ENCODE data around the gene RELCH.

The RELCH gene

DNA sequence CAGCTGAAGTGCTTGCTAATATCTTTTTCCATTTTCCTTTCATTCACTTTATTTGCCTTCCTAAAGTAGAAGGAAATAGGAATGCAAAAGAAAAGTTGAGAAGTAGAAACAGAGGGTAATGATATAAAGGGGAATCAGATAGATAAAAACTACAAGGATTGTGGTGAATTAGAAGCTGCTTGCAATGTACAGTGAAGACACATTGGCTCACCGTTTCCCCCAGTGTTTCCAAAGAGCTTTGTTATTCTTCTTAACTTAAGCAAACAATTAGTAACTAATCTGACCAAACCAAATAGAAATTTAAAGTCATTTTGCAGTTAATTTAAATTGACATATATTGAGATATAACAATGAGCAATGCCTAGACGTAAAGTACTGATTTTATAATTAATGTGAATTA is 63.4 kb downstream of the RELCH start:
- no peak for DNase-seq

DNA sequence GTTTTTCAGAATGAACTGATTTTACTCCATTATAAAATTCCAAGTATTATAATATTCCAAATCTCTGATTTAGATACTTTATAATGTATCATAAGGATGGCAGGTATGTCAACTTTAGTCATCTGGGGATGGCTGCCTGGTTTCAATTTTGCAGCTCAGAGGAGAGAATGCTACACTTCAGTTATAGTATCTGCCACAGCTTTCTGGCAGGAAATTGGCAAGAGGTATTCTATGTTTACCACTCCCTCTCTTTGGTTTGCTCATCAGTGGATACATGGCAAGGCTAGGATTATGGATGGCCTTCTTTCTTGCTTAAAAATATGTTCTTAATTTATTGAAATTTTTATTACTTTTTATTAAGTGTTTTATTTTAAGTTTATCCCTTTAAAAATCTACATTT is 71.0 kb downstream of the RELCH start:
- DNase-seq = no peak

DNA sequence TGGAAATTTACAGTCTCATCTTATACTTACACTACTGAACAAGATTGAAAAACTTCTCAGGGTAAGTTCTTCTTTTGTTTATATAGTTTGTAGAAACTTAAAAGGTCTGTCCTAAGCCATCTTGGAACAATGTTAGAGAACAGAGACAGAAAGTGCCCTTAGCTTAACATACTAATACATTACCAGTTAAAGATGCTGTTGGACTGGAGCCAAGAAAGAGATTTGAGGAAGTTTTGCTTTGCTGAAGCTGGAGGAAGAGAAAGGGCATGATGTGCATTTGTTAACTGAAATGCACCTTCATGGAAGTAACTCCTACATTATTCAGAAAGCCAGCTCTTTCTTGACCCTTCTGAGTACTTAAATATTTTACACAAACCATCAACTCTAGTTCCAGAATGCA is 71.6 kb downstream of the RELCH start:
- DNase-seq = no peak

DNA sequence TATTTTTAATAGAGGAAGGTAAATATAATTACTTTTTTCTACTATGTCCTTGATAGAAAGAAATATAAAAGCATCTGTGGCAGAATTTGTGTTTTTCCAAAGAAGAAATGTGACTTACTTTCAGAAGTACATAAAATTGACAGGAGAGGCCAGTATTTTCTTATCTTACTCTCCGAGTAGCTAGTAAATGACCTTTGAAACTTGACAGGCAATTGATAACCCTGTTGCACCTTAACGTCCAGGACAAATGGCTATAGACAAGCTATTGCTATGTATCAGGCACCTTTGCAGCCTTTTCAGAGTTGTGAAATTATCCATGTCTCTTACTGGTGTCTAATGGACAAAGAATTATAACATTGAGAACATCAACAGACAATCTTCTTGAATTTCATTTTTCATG is 75.0 kb downstream of the RELCH start:
- no peak for DNase-seq

DNA sequence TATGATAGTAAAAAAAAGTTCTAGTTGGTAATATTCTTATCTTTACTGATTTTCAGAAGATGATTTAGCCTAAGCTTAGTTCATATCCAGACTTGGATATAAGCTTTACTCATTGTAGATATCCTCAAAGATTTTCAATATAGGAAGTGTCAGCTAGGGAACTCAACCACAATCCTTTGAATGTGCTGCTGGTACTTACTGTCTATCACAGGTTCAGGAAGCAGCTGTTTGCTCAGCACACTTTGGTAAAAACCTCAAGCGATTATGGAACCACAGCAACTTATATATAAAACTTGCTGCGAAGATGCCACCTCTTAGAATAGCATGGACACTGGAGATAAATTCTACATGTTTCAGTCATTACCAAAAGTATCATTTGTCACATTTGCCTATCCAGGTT is 77.9 kb downstream of the RELCH start:
- DNase-seq = no peak

DNA sequence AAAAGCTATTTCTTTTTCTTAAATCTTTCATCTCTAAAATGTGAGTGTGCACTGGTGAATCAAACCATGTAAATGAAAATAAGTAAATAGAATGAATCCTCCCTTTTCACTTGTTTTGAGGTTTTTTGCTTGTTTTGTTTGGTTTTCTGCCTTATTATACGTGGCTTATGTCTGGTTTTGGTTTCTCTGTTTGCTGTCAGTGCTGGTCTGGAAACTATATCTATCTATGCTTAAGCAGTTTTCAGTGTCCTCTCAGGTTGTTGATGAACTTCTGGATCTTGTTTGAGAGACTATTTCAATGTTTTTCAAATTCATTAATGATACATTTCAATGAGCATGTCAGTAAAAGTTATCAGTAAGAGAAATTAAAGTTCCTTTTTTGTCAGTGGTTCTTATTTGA is 90.0 kb downstream of the RELCH start:
- no peak for DNase-seq

DNA sequence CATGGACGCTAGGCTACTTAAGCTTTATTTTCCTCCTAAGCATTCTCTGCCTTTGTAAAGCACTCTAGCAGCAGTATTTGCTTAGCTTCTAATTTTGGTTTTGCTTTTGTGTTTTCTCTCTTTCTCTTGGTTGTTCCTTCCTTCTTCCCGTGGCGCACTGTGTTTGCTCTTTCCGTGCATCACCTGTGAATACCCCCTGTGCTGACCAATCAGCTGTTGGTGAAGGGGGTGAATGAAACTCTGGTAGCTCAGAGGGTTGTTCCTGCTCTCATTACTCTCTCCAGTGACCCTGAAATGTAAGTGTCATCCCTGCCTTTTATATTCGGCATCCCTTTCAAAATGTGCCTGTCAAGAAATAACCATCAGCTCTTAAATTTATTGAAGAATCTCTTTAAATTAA is 92.5 kb downstream of the RELCH start:
- no peak for DNase-seq

DNA sequence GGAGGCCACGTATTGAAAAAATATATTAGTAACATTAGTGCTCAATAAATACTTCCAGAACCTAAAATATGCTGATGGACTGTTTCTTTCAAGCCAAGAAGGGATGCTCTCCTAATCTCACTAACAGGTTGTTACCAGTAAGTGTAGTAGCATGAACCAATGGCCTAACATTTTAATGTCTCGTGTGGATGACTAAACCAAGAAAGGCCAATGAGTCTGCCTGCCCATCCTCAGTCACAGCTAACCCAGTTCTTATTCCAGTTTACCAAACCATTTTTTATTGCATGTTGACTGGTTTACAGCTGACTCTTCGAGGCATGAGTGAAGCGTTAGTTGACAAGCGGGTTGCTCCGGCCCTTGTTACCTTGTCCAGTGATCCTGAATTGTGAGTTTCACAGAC is 93.0 kb downstream of the RELCH start:
- DNase-seq = no peak

DNA sequence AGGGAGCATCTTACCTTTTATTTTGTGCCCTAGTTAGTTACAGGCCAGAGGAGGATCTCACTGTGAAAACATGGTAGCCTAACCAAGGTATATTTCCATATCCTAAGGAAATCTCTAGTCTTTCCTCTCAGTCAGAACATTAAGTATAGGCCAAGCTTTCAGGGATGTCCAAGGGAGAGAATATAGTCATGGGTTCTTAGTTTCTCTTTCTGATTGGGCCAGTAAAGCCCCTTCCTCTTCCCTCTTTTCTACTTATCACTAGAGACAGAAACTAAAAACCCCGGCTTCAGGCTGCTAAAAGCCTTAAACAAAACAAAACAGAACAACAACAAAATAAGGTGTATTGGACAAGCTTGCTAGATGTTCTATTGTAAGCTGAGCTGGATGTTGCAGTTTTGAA is 93.7 kb downstream of the RELCH start:
- no peak for DNase-seq

DNA sequence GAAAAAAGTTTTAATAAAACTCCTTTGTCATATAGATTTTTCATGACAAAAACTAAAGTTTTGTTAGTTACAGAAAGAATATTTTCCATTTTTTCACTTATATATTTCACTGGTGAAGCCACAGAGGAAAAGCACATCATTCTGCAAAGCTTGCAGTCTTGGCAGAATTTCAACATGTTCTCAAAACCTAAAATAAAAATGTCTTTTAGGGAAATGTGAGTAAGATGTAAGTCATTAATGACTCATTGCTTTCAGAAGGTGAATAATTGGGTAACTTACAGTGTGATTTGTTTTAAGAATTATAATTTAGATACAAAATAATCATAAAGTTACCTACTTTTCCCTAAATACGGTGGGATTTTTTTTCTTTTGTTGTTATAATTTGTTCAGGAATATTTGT is 94.6 kb downstream of the RELCH start:
- DNase-seq = no peak

DNA sequence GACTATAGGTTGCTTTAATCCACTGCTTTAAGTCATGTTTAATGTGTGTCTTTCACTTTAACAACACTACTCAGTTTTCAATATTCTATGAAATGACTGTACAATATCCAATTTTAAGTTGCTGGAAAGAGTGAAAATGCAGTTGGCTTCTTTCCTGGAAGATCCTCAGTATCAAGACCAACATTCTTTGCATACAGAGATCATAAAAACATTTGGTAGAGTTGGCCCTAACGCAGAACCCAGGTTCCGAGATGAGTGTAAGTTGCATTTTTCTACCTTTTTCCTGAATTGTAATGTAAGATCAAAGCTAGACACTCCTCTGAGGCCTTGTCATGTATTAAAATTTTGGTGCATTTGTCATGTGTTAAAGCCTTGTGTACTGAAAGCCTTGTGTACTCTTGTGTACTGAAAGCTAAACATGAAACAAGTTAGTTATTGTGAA is 95.2 kb downstream of the RELCH start:
- DNase-seq = no peak

DNA sequence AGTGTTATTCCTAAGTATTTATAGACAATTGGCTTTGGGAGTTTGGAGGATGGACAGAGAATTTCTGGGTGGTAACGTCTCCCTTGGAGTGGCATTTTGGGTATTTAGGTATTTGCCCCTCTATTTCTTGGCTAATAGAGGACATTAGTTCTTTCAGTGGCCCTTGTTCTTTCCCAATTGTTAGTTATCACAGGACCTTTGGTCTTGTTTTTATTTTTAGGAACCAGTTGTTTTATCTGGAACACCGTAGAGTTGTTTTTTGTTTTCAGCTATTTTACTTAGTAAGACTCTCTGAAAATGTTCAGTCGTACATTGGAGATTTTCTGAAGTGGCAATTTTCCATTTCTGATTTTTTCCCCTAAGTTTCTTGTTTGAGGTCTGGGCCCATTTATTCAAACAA is 97.6 kb downstream of the RELCH start:
- no peak for DNase-seq

DNA sequence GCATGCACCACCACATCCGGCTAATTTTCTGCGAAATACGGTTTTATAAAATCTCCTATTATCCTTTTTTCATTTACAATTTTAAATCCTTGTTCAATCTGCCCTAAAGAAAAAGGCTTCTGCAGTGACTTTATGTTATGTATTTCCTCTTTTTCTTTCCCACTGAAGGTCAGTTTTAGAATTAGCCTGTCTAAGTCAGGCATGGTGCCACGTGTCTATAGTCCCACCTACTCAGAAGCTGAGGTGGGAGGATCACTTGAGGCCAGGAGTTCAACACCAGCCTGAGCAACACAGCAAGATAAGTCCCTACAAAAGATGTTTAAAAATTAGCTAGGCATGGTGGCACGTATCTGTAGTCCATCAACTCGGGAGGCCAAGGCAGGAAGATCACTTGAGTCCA is 98.2 kb downstream of the RELCH start:
- no peak for DNase-seq

DNA sequence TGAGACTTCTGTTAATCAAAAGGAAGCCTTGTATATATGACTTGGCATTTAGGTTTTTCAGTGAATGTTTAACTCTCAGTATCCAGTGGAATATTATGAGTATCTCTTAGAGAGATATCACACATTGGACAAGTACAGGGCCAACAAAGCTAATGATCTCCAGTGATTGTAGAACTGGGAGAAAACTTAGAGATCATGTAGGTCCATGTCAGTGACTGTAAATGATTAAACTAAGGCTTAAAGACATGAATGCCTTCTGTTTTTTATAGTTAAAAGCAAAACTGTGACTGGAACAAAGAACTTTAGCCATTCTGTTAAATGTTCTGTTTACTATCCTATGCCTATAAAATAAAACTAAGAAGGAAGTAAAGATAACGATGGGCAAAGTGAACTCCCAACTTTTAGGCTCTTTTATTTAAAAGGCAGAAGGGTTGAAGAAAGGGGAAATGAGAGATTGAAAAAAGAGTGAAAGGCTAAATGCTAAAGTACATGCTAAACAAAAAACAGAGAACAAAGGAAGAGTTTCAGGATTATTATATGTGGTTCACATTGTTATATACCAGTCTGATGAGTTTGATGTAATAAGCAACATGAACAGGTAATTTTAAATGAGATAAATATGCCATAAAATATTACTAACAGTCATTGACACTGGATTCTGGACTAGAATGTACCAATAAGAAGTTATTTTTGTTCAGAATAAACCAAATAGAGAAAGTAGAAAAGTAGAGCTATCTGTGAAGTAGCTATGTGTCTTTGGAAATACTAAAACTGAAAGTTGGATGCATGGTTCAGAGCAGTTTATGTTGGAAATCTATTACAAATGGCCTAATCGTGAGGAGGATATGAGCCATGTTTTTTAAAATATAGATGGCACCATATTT is 101.0 kb downstream of the RELCH start:
- DNase-seq = no peak

DNA sequence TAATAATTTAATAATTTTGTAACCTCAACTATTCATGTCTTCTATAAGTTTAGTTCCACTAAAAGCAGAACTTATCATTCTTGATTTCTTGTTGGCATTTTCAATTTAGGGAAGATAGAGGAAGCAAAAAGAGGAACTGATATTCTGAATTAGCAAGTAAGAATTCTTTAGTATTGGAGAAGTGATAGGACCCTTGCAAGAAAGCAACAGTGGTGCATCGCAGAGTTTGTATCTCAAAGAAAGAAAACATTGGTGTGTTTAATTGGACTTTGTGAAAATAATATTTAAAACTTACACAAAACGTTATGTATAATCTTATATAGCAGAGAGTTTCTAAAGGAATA is 101.6 kb downstream of the RELCH start:
- DNase-seq = no peak

DNA sequence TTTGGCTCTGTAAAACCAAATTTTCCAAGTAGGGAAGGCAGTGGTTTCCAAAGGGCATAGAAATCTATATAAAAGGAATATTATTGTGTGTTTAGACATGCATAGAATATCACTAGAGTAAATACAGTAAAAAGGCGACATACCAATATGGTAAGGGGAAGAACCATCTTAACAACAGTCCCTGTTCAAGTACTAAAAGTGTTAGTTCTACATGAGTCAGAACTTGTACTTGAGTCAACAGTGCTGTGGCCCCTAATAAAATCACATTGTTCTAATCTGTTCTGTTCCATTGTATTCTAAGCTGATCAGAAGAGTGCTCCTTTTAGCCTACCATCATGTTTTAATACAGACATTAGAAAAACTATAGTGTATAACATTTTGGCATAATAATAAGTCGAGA is 102.0 kb downstream of the RELCH start:
- no peak for DNase-seq

DNA sequence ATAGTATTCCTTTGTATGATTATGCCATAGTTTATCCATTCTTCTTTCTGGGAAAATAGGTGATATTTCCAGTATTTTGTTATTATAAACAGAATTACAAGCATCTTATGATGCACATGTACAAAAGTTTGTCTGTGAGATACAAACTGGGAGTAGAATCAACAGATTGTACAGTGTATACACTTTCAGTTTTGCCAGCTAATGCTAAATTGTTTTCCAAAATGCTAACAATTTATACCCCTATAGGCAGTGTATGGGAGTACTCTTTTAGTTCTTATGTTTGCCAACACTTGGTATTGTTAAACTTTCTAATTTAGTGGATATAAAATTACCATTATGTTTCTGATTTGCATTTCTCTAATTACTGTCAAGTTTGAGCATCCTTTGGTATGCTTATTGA is 107.0 kb downstream of the RELCH start:
- no peak for DNase-seq

DNA sequence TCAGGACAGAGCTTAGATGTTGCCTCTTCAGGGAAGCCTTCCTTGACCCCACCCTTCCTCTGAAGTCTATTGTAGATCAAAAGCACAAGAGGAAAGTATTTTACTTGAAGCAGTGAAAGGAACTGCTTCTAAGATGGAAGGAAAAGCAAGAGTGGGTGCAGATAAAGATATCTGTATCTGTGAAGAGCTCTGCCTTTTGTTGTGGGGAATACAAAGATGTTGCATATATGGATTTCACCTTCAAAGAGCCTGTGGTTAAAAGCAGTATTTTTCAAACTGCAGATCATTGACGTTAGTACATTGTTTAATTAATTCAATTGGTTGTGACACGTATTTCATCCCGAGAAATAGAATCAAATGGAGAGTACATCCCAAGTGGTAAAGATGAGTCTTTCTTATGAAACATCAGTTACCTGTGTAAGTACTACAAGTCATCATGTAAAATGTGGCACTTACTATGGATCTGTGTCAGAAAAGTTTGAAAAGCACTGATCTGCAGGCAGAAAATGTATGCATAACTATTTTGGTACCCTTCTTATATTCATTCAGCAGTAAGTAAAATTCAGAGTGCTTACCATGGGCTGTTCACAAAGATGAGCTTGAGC is 113.4 kb downstream of the RELCH start:
- no peak for DNase-seq

DNA sequence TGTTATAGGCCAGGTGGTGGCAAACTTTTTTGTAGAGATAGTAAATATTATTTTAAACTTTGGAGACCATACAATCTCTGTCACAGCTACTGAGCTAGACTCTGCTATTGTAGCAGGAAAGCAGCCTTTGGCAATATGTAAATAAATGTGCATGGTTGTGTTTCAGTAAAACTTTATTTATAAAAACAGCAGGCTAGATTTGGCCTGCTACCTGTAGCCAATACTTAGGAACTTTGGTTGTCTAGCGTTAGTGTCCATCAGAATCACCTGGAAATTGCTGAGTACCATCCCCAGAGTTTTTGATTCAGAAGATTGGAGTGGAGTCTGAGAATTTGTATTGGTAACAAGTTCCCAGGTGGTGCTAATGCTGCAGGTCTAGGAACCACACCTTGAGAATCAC is 114.3 kb downstream of the RELCH start:
- DNase-seq = no peak

DNA sequence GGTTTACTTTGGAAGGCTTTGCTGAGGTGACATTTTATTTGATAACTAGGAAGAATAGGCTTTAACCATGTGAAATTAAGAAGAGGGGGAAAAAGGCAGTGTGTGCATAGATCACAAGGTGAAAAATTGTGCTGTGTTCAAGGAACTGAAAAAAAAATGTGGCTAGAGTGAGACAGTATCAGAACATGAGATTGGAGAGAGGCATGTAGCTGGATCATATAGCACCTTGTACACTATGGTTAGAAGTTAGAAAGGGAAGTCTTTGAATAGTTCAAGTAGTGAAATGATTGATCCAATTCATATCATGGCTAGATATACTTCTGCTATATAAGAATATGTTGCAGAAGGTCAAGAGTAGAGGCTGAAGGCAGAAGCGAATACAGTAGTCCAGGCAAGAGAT is 125.8 kb downstream of the RELCH start:
- DNase-seq = no peak

DNA sequence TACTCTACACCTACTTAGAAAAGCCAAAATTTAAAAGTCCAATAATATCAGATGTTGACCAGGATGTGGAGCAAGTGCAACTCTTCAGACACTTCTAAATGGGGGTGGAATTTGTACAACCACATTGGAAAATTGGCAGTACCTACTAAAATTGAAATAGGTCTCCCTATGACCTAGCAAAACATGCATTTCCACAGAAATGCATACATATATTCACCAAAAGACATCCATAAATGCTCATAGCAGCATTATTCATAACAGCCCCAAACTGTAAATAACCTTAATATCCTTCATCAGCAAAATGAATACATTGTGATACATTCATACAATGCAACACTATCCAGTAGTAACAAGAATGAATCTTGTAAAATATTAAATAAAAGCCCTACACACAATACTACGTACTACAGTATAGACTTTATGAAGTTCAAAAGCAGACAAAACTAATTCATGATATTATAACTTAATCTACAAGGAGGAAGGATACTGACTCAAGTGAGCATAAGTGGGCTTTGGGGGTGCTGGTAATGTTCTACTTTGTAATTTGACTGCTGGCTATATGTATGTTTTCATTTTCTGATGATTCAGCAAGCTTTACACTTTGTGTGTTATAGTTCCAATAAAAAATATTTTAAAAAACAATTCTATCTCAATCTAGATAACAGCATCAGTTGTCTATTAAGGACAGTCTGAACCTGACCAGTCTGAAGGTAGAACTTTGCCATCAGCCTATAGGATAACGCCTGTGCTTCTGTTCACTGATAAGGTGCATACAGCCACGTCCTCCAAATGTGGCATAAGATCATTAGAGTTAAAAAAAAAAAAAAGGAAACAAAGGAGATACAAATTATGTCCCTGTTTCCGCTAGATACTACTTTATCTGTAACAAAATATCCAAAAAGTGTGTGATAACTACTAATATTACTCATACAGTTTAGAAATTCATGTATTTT is 131.4 kb downstream of the RELCH start:
- no peak for DNase-seq

DNA sequence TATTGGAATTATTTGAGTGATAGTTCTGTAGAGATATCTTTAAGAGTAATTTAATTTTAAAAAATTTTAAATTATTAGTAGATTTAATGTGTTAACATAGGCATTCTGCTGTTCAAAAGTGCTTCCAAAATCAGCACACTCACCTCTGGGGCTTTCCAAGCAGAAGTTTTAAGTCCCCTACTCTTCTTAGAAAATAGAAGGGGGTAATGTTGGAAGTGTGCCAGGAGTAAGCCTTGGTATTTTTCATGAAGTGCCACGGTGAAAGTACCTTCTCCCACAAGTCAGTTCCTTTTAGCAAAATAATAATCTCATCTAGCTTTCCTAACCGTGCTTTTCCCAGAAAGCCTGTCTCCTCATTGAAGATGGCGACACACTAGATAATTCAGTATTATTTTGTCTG is 134.1 kb downstream of the RELCH start:
- no peak for DNase-seq

DNA sequence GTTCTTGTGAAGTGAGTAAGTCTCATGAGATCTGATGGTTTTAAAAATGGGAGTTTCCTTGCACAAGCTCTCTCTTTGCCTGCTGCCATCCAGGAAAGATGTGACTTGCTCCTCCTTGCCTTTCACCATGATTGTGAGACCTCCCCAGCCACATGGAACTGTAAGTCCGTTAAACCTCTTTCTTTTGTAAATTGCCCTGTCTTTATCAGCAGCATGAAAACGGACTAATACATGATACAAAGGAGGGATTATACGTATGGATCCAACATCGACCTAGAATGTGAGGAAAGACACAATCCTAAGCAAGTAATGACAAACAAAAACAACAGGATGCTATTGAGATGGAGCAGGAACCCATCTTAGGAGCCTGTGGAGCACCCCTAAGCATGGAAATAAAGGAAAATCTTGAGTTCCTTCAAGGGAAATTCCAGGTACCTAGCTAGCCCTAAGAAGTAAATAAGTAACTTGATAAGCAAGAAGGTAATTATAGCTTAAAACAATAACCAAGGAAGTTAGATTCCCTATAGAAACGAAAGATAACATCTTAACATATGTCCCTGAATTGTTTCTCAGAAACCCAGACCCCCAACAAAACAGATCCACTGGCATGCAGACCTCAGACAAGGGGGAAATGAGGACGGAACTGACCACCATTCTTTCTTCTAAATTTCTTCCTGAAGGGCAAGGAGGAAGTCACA is 136.6 kb downstream of the RELCH start:
- DNase-seq = no peak
